ENCODE results near the gene COA8.
"Not testable (repeated sequence)": the region's sequence is repeated elsewhere in the genome, so short reads cannot be mapped to it uniquely, and the experiment has no call there.

The COA8 gene

GRCh38 chr14:103525430-103526246, 37.1 kb upstream of the COA8 start:
- not testable (repeated sequence) for DNase-seq (ENCODE audit: low read depth, low spot score)

- no peak for DNase-seq (ENCODE audit: low read depth, low spot score)
These were observed 36.4 kb upstream of the COA8 start for GRCh38 chr14:103526247-103526913.

- DNase-seq (ENCODE audit: low read depth, low spot score), result no peak
These were observed 35.9 kb upstream of the COA8 start for GRCh38 chr14:103526914-103527248.

- DNase-seq (ENCODE audit: low read depth, low spot score), result no peak
These were observed 35.2 kb upstream of the COA8 start for GRCh38 chr14:103527408-103528145.

- no peak for DNase-seq (ENCODE audit: low read depth, low spot score)
These were observed 34.6 kb upstream of the COA8 start for GRCh38 chr14:103528146-103528586.

- peak; percentile 93 for DNase-seq (ENCODE audit: low read depth, low spot score)
These were observed 34.0 kb upstream of the COA8 start, which contains the start of gene TRMT61A for GRCh38 chr14:103528587-103529382. Gene TRMT61A, plus strand, starts transcription at chr14:103529196. Its CDS starts 783 bp downstream, at chr14:103529979.

- DNase-seq (ENCODE audit: low read depth, low spot score), result no peak
These were observed 33.1 kb upstream of the COA8 start for GRCh38 chr14:103529383-103530365.

- DNase-seq (ENCODE audit: low read depth, low spot score), result peak; percentile 56
These were observed 32.4 kb upstream of the COA8 start for GRCh38 chr14:103530390-103530789.

- no peak for DNase-seq (ENCODE audit: low read depth, low spot score)
These were observed 31.9 kb upstream of the COA8 start for GRCh38 chr14:103530831-103531230.

GRCh38 chr14:103531421-103532215, 31.1 kb upstream of the COA8 start:
- DNase-seq (ENCODE audit: low read depth, low spot score), result no peak

GRCh38 chr14:103532216-103533136, 30.3 kb upstream of the COA8 start:
- DNase-seq (ENCODE audit: low read depth, low spot score), result no peak

GRCh38 chr14:103533137-103533998, 29.4 kb upstream of the COA8 start:
- DNase-seq (ENCODE audit: low read depth, low spot score), result no peak

GRCh38 chr14:103533999-103534575, 28.7 kb upstream of the COA8 start:
- DNase-seq (ENCODE audit: low read depth, low spot score), result no peak

GRCh38 chr14:103534576-103535061, 28.1 kb upstream of the COA8 start:
- DNase-seq (ENCODE audit: low read depth, low spot score), result no peak

- DNase-seq (ENCODE audit: low read depth, low spot score), result no peak
These were observed 27.5 kb upstream of the COA8 start for GRCh38 chr14:103535081-103535890.
